HG02938 (cell line): Measurements from ENCODE around the gene WDTC1.
"Not testable (repeated sequence)": the region's sequence is repeated elsewhere in the genome, so short reads cannot be mapped to it uniquely, and the experiment has no call there.

Experiments used
- ATAC-seq: cut with Tn5 transposase; IDR thresholded peaks from one replicate; pipeline ENCODE4 v1.9.1; 2021; ENCODE audit warnings: mild to moderate bottlenecking, moderate library complexity; ENCODE audit not compliant: unreplicated experiment

WDTC1 gene

GRCh38 chr1:27246194-27246593 is 11.8 kb downstream of the WDTC1 start:
- ATAC-seq: no peak

DNA sequence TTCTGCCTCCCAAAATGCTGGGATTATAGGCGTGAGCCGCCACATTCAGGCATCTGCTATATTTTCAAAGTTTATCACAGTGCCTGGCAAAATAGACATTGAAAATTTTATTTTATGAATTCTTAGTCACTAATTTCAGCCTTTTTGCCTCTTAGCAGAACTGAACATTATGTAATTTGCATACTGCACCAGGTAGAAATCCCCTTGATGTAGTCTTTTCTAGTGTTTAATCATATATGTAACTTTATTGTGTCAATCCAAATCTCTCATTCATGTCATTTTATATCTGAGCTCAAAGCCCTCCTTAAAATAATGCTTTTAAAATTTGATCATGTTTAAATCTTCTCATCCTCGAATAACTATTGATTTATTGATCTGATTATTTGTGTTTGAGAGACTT is 19.2 kb downstream of the WDTC1 start:
- no peak for ATAC-seq

DNA sequence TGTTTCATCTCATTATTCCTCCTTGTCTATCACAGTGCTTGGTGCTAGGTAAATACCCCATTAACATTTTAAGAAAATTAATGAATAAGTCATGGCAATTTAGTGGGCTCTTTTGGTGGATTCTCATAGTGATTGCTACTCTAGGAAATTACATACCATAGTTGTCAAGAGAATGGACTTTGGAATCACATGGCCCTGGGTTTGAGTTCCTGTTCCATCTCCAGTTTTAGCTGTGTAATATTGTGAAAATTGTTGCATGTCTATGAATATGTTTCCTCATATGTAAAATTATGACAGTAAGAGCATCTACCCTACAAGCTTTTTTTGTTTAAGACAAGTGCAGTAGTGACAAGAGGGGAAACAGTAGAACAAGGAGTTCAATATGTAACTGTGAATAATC is 20.7 kb downstream of the WDTC1 start:
- no peak for ATAC-seq

- no peak for ATAC-seq
Observed at GRCh38 chr1:27257155-27257554, 22.7 kb downstream of the WDTC1 start.

- no peak for ATAC-seq
Observed at GRCh38 chr1:27258598-27258997, 24.2 kb downstream of the WDTC1 start.

DNA sequence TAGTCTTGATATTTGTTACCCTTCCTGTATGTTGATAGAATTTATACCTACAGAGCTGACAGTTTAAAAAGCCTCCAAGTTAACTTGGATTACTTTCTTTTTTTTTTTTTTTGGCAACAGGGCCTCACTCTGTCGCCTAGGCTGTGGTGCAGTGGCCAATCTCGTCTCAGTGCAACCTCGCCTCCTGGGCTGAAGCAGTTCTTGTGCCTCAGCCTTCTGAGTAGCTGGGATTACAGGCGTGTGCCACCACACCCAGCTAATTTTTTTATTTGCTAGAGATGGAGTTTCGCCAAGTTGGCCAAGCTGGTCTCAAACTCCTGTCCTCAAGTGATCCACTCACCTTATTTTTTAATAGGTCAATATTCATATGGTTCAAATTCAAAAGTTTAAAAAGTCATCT is 32.7 kb downstream of the WDTC1 start:
- no peak for ATAC-seq

DNA sequence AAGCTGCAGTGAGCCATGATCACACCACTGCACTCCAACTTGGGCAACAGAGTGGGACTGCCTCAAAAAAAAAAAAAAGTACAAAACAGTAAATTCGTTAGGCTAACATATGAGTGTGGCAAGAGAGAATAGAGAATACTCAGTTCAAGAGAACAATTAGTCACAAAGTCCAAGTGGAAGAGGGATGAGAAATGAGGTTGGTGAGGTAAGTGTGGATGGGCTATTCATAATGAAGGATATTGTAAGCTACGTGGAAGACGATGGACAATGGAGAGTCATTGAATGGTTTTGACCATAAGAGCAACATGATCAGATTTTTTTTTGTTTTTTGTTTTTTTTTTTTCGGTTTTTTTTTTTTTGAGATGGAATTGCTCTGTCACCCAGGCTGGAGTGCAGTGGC is 34.8 kb downstream of the WDTC1 start:
- no peak for ATAC-seq

DNA sequence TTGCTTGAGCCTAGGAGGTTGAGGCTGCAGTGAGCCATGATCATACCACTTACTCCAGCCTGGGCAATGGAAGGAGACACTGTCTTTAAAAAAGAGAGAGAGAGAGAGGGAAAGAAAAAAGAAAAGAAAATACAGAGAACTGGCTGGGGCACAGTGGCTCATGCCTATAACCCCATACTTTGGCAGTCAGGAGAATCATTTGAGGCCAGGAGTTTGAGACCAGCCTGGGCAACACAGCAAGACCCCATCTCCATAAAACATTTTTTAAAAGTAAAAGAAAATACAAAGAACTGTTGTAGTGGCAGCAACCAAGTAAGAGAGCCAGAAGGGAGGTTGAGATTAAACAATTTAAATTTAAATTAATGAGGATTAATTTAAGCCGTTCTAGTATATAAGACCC is 39.8 kb downstream of the WDTC1 start:
- no peak for ATAC-seq

DNA sequence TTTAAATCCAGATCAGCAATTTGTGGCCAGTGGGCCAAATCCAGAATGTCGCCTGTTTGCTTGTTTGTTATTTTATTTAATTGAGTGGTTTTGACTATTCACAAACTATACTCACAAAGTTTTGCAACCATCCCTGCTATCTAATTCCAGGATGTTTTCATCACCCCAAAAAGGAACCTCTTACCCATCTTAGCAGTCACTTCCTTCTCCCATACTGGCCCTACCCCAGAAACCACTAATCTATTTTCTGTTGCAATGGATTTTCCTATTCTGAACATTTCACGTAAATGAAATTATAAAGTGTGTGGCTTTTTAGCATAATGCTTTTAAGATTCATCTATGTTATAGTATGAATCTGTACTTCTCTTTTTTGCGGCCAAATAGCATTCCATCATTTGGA is 41.3 kb downstream of the WDTC1 start:
- ATAC-seq: no peak

GRCh38 chr1:27284425-27285273 is 50.2 kb downstream of the WDTC1 start:
- no peak for ATAC-seq

DNA sequence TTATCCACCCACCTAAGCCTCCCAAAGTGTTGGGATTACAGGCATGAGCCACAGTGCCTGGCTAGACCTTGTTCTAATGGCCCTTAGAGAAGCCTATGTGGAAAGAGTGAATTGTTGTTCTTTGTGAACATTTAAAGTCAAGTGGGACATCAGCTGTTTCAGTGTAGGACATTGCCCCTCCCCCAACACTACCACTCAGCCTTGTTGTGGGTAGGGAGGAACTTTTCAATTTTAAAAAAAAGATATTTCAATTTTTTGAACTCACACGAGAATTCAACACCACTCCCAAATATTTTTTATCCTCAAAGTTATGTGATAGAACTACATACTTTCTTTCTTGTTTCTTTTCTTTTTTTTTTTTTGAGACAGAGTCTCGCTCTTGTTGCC is 50.8 kb downstream of the WDTC1 start:
- ATAC-seq: no peak

- not testable (repeated sequence) for ATAC-seq
Observed at GRCh38 chr1:27285821-27286220, 51.4 kb downstream of the WDTC1 start.

- ATAC-seq: not testable (repeated sequence)
Observed at GRCh38 chr1:27289125-27289524, 54.7 kb downstream of the WDTC1 start.

GRCh38 chr1:27290581-27290980 is 56.1 kb downstream of the WDTC1 start:
- no peak for ATAC-seq

GRCh38 chr1:27292106-27292505 is 57.7 kb downstream of the WDTC1 start:
- ATAC-seq: no peak

GRCh38 chr1:27293915-27294314 is 59.5 kb downstream of the WDTC1 start:
- ATAC-seq: no peak

- ATAC-seq: no peak
Observed at GRCh38 chr1:27296773-27297291, 62.4 kb downstream of the WDTC1 start.

DNA sequence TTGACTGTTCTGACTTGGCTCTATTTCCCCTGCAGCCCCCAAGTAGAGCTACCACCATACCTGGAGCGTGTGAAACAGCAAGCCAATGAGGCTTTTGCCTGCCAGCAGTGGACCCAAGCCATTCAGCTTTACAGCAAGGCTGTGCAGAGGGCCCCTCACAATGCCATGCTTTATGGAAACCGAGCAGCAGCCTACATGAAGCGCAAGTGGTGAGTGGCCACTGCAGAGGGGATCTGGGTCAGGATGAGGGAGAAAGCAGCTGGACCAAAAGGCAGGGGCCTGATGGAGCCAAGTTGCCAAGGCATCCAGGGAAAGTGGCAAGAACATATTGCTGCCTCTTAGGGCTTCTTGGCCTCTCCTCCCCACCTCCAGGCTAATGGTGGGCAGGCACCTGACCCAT is 63.5 kb downstream of the WDTC1 start:
- no peak for ATAC-seq

GRCh38 chr1:27298632-27299384 is 64.4 kb downstream of the WDTC1 start:
- ATAC-seq: no peak

GRCh38 chr1:27299385-27300271 is 65.2 kb downstream of the WDTC1 start:
- ATAC-seq: no peak
